Neutrophil (primary cell): Measurements from ENCODE around the gene CNTN5.

Experiments
- H3K27ac ChIP-seq: fragments of 200-600 bp; sonication (generic); 2 replicates; pipeline ENCODE4 v1.5.1; 2016; ENCODE audit warnings: mild to moderate bottlenecking, moderate library complexity
- H3K27me3 ChIP-seq: fragments of 200-600 bp; sonication (generic); 2 replicates; pipeline ENCODE4 v1.6.0; 2016; ENCODE audit warnings: mild to moderate bottlenecking
- H3K36me3 ChIP-seq: fragments of 200-600 bp; sonication (generic); 2 replicates; pipeline ENCODE4 v1.5.1; 2017
- H3K4me1 ChIP-seq, 2 experiments: fragments of 200-600 bp in 1 of 2; sonication (generic) in 1 of 2; 1 replicate in 1 of 2; 2 replicates in 1 of 2; pipeline versions ENCODE4 v1.5.1 to v1.6.1; 2013 to 2016; ENCODE audit warnings: low read depth in 1 of 2, low read length in 1 of 2, mild to moderate bottlenecking in 1 of 2, moderate library complexity in 1 of 2; ENCODE audit not compliant: control insufficient read depth in 1 of 2, insufficient read depth in 1 of 2
- H3K4me3 ChIP-seq, 2 experiments: fragments of 200-600 bp in 1 of 2; sonication (generic) in 1 of 2; 1 replicate in 1 of 2; 2 replicates in 1 of 2; pipeline ENCODE4 v1.5.1; 2013 to 2016; ENCODE audit warnings: low read depth in 1 of 2, low read length in 1 of 2, mild to moderate bottlenecking in 1 of 2, moderate library complexity in 1 of 2
- H3K9me3 ChIP-seq: fragments of 200-600 bp; sonication (generic); 2 replicates; pipeline ENCODE4 v1.5.1; 2016
- CTCF ChIP-seq: fragments of 200-600 bp; sonication (generic); IDR thresholded peaks from 2 replicates; pipeline ENCODE4 v1.5.1; 2016; ENCODE audit warnings: antibody characterized with exemption

CNTN5 gene

GRCh38 chr11:99020352-99021225, at the start of gene CNTN5:
CNTN5 (plus strand) TSS chr11:99020949.
- Histone ChIP-seq H3K27ac (no peak within 1 kb of the TSS), H3K4me1 (no peaks in the 10 kb centered on the region)
- no peak for TF ChIP-seq CTCF

GRCh38 chr11:98979205-98979604, 41.5 kb upstream of the CNTN5 start:
- TF ChIP-seq CTCF: no peak

More at GRCh38 chr11:99020352-99021225, at the start of gene CNTN5:
- no peaks in the 10 kb centered on the region for H3K9me3 ChIP-seq
- H3K27me3 ChIP-seq: peaks cover 51% of the 10 kb centered on the region
- no peaks in the 10 kb centered on the region for H3K36me3 ChIP-seq
- no peak within 1 kb of the TSS for H3K4me3 ChIP-seq

GRCh38 chr11:99015634-99016454, 4.9 kb upstream of the CNTN5 start:
- Histone ChIP-seq H3K27me3 (peaks cover 26% of the 10 kb centered on the region), H3K4me1 (no peaks in the 10 kb centered on the region), H3K36me3 (no peaks in the 10 kb centered on the region), H3K4me3 (no peak overlapping the region), H3K9me3 (no peaks in the 10 kb centered on the region), H3K27ac (no peak overlapping the region)
- TF ChIP-seq CTCF: peak; percentile 78

More at GRCh38 chr11:98979205-98979604, 41.5 kb upstream of the CNTN5 start:
- H3K4me1 ChIP-seq: no peaks in the 10 kb centered on the region
- H3K27ac ChIP-seq: no peak overlapping the region
- H3K4me3 ChIP-seq: no peak overlapping the region
- no peaks in the 10 kb centered on the region for H3K27me3 ChIP-seq
- H3K36me3 ChIP-seq: no peaks in the 10 kb centered on the region
- H3K9me3 ChIP-seq: no peaks in the 10 kb centered on the region

GRCh38 chr11:99019696-99020095, 1.1 kb upstream of the CNTN5 start:
- H3K27me3 ChIP-seq: peaks cover 51% of the 10 kb centered on the region
- H3K36me3 ChIP-seq: no peaks in the 10 kb centered on the region
- TF ChIP-seq CTCF: no peak
- no peak overlapping the region for H3K4me3 ChIP-seq
- no peak overlapping the region for H3K27ac ChIP-seq
- no peaks in the 10 kb centered on the region for H3K4me1 ChIP-seq
- no peaks in the 10 kb centered on the region for H3K9me3 ChIP-seq

GRCh38 chr11:99037057-99037456, 16.3 kb downstream of the CNTN5 start:
- no peaks in the 10 kb centered on the region for H3K27me3 ChIP-seq
- H3K9me3 ChIP-seq: no peaks in the 10 kb centered on the region
- H3K4me3 ChIP-seq: no peak overlapping the region
- H3K4me1 ChIP-seq: no peaks in the 10 kb centered on the region
- H3K27ac ChIP-seq: no peak overlapping the region
- no peaks in the 10 kb centered on the region for H3K36me3 ChIP-seq
- TF ChIP-seq CTCF: no peak
